ACHN (cell line): ENCODE data around the gene LTBP2.

Experiments
- DNase-seq: peaks from one replicate; pipeline ENCODE4 v3.0.0-alpha.2; 2015
- in situ Hi-C: cut with HindIII; loops from 2 replicates; pipeline ENCODE4 v1.10.0; 2017; ENCODE audit warnings: low sequenced_read_pairs, low pct_ligation_motif_present, low pct_unique_long_range_greater_than_20kb

Gene LTBP2

GRCh38 chr14:74524812-74525135, 87.3 kb downstream of the LTBP2 start:
- in situ Hi-C loops = no loop called here
- DNase-seq = no peak

DNA sequence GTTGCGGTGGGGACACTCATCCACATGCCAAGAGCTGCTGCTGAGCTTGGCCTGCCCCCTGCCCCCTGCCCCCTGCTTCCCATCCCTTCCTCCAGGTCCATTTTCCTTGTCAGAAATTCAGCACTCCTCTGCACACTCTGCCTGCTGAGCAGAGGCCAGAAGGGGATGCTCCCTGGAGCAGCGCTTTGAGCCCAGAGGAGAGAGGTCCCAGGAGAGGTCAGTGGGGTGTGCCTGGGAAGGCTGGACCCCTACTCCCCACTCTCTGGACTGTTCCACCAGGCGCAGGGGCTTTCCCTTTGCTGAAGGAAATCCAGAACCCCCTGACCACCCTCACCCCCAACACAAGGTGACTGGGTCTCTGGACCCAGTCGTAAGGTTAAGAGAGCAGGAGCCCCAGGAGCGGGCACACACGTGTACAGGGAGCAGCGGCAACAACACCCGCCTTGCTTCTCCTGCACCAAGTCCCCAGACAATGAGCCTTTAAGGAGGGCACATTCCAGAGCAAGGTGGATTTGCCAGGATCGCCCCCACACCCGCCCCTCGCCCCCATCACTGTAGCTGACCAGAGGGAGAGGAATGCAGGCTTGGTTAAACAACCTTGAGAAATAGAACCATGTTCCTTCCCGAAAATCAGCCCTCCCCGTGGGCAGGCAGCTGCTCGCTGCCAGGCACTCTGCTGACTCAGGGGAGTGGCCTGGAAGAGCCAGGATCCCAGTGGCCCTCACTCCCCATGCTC, 87.8 kb downstream of the LTBP2 start:
- DNase-seq = no peak
- in situ Hi-C loops = no loop called here

- in situ Hi-C loops = no loop called here
- DNase-seq = no peak
Measured at GRCh38 chr14:74522740-74523139, 89.3 kb downstream of the LTBP2 start.

DNA sequence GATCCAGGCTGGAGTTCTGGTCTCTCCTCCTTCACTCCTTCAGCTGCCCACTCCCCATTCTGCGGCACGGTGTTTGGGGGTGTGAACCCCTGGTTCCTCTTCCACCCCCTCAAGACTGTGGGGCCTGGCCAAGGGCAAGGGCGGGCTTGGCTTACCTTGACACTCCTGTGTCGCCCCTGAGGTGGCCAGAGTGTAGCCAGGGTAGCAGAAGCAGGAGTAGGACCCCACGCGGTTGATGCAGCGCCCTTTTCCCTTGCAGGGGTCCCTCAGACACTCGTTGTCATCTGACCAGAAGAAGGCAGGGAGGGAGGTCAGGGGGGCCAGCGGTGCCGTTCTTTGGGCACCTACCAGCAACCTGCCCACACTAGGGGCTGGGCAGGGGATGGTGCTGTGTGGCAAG, 90.3 kb downstream of the LTBP2 start:
- in situ Hi-C loops = no loop called here
- DNase-seq = no peak

DNA sequence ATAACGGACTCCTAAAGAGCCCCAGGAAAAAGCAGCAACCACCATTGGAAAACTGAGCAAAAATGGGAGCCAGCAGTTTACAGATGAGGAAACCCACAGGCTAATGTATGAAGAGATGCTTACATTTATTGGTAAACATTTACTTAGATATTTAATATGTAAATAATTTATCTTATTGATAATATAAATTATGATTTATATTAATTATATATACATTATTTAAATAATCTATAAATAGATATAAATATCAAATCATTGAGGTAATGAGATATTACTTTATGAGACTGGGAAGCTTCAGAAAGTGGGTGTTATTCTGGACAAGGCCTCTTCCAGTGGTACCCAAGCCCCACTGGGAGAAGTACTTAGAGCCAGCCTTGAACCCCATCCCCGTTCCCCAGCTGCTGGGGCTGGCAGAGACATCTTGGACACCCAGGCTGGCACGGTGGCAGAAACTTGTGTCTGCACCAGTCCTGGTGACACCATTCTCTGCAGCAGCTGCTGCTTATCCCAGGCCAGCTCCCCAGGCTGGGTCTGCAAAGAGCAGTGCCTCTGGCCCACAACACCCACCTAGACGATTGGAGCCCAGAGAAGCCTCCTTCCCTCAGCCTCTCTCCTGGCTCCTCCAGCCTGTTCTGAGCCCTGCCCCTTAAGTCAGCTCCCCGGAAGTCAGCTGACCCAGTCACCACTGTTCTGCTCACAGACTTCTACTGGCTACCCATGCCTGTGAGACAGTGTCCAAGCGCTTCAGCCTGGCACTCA, 92.5 kb downstream of the LTBP2 start:
- DNase-seq = no peak
- in situ Hi-C loops = no loop called here

GRCh38 chr14:74518221-74518620, 93.8 kb downstream of the LTBP2 start:
- DNase-seq = no peak
- in situ Hi-C loops = no loop called here

GRCh38 chr14:74517731-74518130, 94.3 kb downstream of the LTBP2 start:
- DNase-seq = no peak
- in situ Hi-C loops = no loop called here

GRCh38 chr14:74516451-74517160, 95.4 kb downstream of the LTBP2 start:
- in situ Hi-C loops = no loop called here
- no peak for DNase-seq

DNA sequence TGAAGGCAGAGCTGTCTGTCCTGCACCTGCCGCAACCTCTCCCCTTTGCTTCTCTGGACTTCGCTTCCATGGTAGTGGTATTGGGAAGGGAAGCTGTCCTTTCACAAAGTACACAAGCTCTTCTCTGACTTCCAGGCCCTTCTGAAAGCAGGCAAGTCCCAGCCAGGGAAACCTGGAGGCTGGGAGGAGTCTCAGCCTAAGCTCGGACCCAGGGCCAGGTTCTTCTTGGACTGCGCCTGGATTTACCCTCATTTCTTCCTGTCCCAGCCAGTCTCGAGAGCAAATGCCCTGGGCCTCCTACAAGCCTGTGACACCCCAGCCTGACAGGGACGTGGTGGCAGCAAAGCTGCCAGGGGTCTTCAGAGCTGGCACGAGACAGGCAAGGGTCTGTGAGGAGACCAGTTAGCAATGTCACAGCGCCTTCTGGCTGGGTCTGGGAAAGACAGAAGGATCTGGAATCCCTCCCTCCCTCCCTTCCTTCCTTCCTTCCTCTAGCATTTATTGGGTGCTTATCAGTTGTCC, 96.1 kb downstream of the LTBP2 start:
- in situ Hi-C loops = no loop called here
- DNase-seq = no peak

GRCh38 chr14:74514471-74514941, 97.5 kb downstream of the LTBP2 start:
- DNase-seq = no peak
- in situ Hi-C loops = no loop called here

DNA sequence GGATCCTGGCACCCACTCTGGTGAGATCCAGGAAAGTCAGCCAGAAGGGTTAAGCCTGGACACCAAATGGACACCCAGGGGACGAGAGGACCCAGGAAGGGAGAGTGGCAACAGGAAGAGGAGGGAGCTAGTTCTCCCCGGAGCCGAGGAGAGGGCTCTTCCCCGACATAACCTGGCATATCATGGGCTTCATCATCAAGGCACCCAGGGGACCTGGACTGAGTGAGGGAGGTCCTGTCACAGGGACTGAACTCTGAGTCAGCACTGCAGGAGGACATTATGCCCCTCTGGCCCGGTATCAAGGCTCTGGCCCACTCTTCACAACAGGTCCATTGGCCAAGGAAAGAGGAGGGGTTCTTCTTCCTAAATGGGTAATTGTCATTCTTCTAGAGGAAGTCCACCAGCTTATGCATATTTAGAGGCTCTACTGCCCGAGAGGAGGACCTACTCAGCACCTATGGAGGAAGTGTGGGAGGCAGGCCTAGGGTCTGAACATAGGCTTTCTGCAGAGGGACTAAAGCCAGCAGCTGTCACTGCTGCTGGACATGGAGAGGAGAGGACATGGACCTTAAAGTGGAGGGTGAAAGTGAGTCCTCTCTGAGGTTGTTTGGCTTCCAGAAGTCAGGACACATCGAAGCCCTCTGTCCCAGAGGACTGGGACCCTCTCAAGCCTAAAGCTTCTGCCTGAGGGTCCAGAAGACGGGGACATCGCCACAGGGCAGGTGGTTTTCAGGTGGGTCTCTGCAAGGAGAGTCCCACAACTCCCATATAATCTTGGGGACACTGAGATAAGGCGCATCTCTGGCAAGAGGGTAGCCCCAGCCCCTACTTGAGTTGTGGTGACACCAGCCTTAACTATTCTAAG, 99.8 kb downstream of the LTBP2 start:
- no peak for DNase-seq
- in situ Hi-C loops = no loop called here

DNA sequence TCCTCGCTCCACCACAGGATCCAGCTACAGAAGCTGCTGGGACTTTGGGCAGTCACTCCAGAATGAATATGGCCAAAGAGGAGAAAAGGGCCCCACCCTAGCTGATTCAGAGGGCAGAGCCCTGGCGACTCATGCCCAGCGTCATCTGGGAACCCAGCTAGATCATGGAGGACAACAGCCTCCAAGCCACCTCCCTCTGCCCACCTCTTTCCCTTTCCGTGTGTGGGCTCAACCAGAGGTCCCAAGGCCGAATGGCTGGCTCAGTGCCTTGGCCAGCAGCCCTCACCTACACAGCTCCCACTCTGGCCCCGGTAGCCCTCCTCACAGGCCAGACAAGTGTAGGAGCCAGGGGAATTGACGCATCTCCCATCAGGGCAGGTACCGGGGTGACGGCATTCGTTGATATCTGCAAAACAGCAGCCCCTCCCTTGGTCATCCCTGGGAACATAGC, 101.1 kb downstream of the LTBP2 start:
- DNase-seq = no peak
- in situ Hi-C loops = no loop called here

- in situ Hi-C loops = no loop called here
- no peak for DNase-seq
Measured at GRCh38 chr14:74510223-74510931, 101.7 kb downstream of the LTBP2 start.

DNA sequence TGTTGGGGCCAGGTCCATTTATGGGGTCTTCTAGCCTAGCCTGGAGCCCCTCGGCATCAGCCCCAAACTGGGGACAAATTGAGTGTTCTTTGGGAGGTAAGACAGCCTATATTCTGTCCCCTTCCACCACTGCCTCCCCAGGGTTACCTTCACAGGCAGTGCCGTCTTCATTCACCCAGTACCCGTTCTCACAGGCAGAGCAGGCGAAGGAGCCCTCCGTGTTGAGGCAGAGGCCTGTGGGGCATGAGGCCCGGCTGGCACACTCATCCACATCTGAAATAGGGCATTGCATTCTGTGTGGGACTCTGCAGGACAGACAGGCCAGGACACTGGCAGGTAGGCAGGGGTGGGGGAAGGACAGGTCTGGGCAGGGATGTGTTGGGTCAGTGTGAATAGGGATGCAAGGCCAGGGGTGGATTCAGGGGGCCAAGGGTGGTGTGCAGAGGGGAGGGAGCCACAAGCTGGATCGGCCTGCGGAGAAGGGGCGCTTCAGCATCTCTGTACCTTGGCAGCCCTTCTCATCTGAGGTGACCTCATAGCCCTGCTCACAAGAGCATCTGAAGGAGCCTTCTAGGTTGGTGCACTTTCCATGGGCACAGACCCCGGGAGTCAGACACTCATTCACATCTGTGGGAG, 102.3 kb downstream of the LTBP2 start:
- in situ Hi-C loops = no loop called here
- DNase-seq = no peak

DNA sequence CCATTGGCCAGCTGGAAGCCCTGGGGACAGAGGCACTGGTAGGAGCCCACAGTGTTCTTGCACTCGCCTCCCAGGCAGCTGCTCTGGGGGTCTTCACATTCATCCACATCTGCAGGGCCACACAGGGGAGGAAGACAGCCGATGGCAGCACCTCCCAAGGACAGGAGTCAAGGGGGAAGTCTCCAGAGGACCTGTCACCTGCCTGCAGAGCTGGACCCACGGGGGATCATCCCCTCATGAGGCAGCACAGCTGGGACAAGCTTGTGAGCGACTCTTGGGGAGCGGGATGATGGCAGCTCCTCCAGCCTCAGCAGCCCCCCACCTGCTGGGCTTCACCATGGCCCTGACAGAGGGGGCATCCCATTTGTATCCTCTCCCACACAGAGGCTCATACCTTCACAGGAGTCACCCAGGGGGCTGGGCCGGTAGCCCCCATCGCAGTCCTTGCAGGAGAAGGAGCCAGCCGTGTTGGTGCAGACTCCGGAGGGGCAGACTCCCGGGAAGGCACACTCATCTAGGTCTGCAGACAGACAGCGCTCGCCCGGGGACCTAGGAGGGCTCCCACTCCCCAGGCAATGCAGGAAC, 103.1 kb downstream of the LTBP2 start:
- no peak for DNase-seq
- in situ Hi-C loops = no loop called here

DNA sequence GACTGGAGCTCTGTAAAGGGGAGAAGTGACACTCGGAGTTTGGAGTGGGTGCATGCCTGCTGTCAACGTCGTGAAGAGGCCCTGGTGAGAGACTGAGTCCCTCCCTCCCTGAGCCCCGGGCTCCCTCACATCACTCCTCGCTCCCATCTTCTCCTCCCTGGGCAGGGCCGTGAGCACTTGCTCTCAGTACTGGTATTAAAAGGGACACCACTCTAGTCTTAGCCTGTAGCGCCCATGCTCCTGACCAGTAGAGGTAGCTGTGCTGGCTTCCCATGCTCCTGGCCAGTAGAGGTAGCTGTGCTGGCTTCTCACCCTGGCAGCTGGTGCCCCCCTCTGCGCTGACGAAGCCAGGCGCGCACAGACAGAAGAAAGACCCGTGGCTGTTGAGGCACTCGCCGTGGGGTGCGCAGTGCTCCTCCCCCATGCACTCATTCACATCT, 103.7 kb downstream of the LTBP2 start:
- in situ Hi-C loops = no loop called here
- no peak for DNase-seq

- in situ Hi-C loops = no loop called here
- no peak for DNase-seq
Measured at GRCh38 chr14:74507840-74508239, 104.2 kb downstream of the LTBP2 start.
